ENCODE results near the gene GNAS-AS1. TPM values are rescaled to one million over a fixed set of nuclear protein-coding genes. Genes with fewer than 3 reads are reported as not detected.

GNAS-AS1 gene
- total RNA-seq, 1 experiment from 2014 or later = 1.6 TPM

DNA sequence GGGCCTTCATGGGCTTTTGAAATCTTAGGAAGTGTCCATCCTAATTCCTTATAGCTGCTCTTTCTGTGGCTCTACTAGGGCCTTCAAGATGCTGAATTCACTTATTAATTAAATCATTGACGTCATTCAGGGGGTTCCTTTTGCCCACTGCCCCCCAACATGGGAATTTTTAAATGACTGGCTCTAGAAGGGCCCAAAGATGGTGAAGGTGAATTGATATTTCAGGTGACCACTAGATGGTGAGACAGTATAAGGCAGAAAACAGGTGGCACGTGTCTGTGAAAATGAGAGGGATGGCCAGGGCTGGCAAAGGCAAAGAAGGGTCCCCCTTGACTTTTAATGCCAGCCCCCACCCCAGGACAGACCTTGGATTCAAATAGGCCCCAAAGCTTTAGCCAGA lies 13.6 kb upstream of the GNAS-AS1 start:
- no TSS peak for BruUV-seq (replicated peaks)
- TF ChIP-seq, protein P1, sequence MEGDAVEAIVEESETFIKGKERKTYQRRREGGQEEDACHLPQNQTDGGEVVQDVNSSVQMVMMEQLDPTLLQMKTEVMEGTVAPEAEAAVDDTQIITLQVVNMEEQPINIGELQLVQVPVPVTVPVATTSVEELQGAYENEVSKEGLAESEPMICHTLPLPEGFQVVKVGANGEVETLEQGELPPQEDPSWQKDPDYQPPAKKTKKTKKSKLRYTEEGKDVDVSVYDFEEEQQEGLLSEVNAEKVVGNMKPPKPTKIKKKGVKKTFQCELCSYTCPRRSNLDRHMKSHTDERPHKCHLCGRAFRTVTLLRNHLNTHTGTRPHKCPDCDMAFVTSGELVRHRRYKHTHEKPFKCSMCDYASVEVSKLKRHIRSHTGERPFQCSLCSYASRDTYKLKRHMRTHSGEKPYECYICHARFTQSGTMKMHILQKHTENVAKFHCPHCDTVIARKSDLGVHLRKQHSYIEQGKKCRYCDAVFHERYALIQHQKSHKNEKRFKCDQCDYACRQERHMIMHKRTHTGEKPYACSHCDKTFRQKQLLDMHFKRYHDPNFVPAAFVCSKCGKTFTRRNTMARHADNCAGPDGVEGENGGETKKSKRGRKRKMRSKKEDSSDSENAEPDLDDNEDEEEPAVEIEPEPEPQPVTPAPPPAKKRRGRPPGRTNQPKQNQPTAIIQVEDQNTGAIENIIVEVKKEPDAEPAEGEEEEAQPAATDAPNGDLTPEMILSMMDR (IDR thresholded peaks at IDR 0.05; ENCODE audit: unreplicated experiment) = peak; percentile 9
- DNase-seq (ENCODE audit: unreplicated experiment) = peak; percentile 21

DNA sequence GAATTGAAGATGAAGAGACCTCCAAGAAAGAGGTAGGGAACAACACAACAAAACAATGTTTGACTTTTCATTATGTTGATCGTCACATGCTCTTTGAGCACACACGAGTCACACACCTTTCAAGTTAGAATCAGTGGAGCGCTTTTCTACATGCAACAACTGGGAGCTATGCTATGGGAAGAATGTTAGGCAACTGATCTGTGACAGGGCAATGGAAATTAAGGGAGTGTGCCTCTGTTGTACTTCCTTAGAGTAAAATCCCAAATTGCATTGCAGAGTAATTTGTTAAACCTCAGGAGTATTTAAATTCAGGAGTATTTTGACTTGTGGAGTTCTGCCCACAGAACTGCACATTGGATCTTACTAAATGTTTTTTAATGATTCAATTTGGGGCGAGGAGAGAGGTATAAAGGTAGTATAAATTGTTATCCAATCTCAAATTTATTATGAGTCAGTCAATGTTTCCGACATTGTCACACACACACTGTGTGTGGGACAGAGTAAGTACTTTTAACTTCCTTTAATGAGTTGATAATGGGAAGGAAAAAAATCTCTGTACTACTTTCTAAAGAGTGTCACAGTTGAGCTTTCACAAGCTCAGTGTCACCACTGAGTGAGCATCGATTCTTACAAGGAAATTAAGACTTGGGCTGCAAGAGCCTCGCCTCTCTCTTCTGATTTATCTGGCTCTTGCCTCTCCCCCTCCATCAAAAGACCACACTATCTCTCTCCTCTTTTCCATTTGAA lies 12.5 kb upstream of the GNAS-AS1 start:
- no peaks in the 10 kb centered on the region for H3K36me3 Mint-ChIP-seq (ENCODE audit: insufficient read depth, unreplicated experiment)
- no peak for DNase-seq (ENCODE audit: unreplicated experiment)
- POLR2A ChIA-PET = no interaction called here
- no TSS peak for BruUV-seq (replicated peaks)
- H3K4me3 Mint-ChIP-seq (ENCODE audit: unreplicated experiment) = no peak overlapping the region
- no peak overlapping the region for H3K27ac Mint-ChIP-seq (ENCODE audit: low read depth, unreplicated experiment)
- H3K27me3 Mint-ChIP-seq (ENCODE audit: insufficient read depth, unreplicated experiment) = peaks cover 78% of the 10 kb centered on the region
- TF ChIP-seq, protein P1 (IDR thresholded peaks at IDR 0.05; ENCODE audit: unreplicated experiment) = no peak
- no peaks in the 10 kb centered on the region for H3K9me3 Mint-ChIP-seq (ENCODE audit: unreplicated experiment)
- H3K4me1 Mint-ChIP-seq (ENCODE audit: insufficient read depth, unreplicated experiment) = no peaks in the 10 kb centered on the region
- intact Hi-C loops (cut with micrococcal nuclease) = no loop called here
- CTCF ChIA-PET = interaction anchor here (0.6 to 6.6 kb wide), 14 partner anchors 11 to 1426 kb away, joined by 3 to 50 read pairs (median 4); partner anchors contain the start of gene GNAS

More for the DNA sequence above, 13.6 kb upstream of the GNAS-AS1 start:
- Mint-ChIP-seq H3K27me3 (ENCODE audit: insufficient read depth, unreplicated experiment) (peaks cover 68% of the 10 kb centered on the region), H3K36me3 (ENCODE audit: insufficient read depth, unreplicated experiment) (no peaks in the 10 kb centered on the region), H3K4me3 (ENCODE audit: unreplicated experiment) (no peak overlapping the region), H3K4me1 (ENCODE audit: insufficient read depth, unreplicated experiment) (no peaks in the 10 kb centered on the region), H3K27ac (ENCODE audit: low read depth, unreplicated experiment) (no peak overlapping the region), H3K9me3 (ENCODE audit: unreplicated experiment) (no peaks in the 10 kb centered on the region)
- intact Hi-C loops (cut with micrococcal nuclease) = no loop called here
- ChIA-PET POLR2A (interaction anchor here (0.6 kb wide), 2 partner anchors 599 to 1572 kb away, joined by 3 to 4 read pairs; no protein-coding TSS in a partner anchor), CTCF (interaction anchor here (0.6 to 6.6 kb wide), 16 partner anchors 10 to 663 kb away, joined by 3 to 50 read pairs (median 3); partner anchors contain the start of gene GNAS)

DNA sequence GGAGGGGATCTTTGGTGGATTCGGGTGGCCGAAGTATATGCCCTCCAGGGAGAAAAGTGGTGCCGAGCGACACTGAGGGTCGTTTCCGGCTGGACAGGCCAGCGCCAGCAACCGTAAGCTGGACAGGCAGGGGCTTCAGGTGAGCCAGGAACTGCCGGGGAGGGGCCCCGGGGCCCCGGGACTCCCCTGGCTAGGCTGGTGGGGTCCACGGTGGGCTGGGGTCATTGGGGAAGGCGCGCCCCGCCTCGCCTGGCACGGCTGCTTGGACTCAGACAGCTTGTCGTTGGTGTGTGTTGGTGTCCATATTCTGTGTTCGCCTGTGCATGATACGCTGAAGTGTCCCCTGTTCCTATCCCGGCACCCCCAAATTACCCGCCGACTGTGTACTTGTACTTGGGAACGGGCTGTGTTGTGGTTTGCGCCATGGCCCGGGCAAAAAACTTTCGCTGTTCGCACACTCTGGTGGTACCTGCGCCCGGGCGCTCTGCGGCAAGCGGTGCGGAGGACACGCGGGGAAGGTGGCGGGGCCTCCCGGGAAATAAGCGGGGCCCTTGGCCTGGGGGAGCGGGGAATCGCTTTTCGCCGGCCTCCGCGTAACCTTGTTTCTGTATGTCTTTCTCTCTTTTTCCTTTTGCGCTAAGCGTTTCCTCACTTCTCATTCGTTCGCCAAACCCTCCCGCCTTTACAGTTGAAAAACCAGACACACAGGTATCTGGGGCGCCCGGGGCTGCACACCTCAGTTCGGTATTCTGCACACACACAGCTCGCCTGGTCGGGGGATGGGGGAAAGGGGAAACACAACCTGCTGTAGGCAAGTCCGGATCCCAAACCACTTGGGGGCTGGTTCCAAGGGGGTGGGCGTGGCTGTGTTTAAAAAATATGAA lies 5.0 kb upstream of the GNAS-AS1 start:
- ChIA-PET POLR2A (no interaction called here), CTCF (interaction anchor here (0.6 kb wide), 1 partner anchor 74 kb away, joined by 3 read pairs; no protein-coding TSS in a partner anchor)
- H3K4me1 Mint-ChIP-seq (ENCODE audit: insufficient read depth, unreplicated experiment) = peaks cover 10% of the 10 kb centered on the region
- H3K4me3 Mint-ChIP-seq (ENCODE audit: unreplicated experiment) = no peak overlapping the region
- H3K36me3 Mint-ChIP-seq (ENCODE audit: insufficient read depth, unreplicated experiment) = no peaks in the 10 kb centered on the region
- H3K27ac Mint-ChIP-seq (ENCODE audit: low read depth, unreplicated experiment) = no peak overlapping the region
- TF ChIP-seq, protein P1 (IDR thresholded peaks at IDR 0.05; ENCODE audit: unreplicated experiment) = no peak
- intact Hi-C loops (cut with micrococcal nuclease) = no loop called here
- DNase-seq (ENCODE audit: unreplicated experiment) = no peak
- BruUV-seq (replicated peaks) = no TSS peak
- H3K27me3 Mint-ChIP-seq (ENCODE audit: insufficient read depth, unreplicated experiment) = peaks cover 57% of the 10 kb centered on the region
- no peaks in the 10 kb centered on the region for H3K9me3 Mint-ChIP-seq (ENCODE audit: unreplicated experiment)
